Measurements from ENCODE around the gene RACGAP1.

Gene RACGAP1

GRCh38 chr12:50025187-50026059 is at the start of gene RACGAP1:
Gene RACGAP1, minus strand, starts transcription at chr12:50025494. Its CDS starts 8,779 bp downstream, at chr12:50016715.
- peak; percentile 99 for DNase-seq

DNA sequence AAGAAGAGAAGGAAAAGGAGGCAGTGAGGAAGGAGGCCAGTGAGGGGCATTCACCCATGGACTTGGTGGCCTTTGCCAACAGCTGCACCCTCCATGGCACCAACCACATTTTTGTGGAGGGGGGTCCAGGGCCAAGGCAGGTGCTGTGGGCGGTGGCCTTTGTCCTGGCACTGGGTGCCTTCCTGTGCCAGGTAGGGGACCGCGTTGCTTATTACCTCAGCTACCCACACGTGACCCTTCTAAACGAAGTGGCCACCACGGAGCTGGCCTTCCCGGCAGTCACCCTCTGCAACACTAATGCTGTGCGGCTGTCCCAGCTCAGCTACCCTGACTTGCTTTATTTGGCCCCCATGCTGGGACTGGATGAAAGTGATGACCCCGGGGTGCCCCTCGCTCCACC is 48.4 kb upstream of the RACGAP1 start:
- DNase-seq = no peak

GRCh38 chr12:50073206-50073605 is 47.9 kb upstream of the RACGAP1 start:
- no peak for DNase-seq

- DNase-seq = no peak
These were observed 47.1 kb upstream of the RACGAP1 start for GRCh38 chr12:50072198-50072907.

- peak; percentile 84 for DNase-seq
These were observed 45.2 kb upstream of the RACGAP1 start for GRCh38 chr12:50070314-50071060.

DNA sequence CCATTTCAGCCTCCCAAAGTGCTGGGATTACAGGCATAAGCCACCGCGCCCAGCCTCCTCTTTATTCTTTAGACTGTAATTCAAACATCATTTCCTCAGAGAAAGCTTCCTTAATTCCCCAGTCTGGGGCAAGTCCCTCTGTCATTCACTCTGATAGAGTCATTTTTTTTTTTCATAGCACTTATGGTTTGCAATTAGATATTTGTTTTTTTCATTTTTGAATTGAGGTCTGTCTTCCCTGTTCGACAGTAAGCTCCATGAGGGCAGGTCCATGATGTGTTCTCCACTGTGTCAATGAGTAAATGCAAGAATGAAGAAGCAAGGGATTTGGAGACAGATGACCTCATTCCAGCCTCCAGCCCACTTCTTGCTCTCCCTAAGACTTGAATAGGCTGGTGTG is 44.2 kb upstream of the RACGAP1 start:
- no peak for DNase-seq

GRCh38 chr12:50069069-50069468 is 43.8 kb upstream of the RACGAP1 start:
- DNase-seq = no peak

GRCh38 chr12:50066402-50066801 is 41.1 kb upstream of the RACGAP1 start:
- peak; percentile 91 for DNase-seq

DNA sequence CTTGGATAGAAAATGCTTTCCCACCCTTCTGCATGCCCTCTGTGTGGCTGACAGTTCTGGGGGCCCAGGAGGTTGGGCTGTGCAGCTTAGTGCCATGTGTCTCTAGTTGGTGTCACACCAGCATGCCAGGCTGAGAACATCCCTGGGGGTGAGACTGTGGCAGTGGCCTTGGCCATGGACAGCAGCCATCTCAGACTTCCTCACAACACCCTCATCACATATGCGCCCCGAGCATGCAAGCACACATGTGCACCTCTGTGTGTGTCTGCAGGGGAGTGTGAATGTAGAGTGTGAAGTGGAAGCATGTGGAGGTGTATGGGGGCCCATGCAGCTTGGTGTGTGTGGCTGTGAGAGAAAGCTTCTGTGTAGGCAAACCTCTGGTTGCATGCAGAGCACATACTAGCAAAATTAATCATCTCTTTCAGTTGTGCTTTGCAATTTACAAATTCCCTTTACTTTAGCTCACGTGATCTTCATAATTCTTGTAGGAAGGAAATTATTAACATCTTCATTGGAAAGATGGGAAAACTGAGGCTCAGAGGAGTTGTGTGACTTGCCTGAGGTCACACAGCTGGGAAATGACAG is 40.5 kb upstream of the RACGAP1 start:
- DNase-seq = peak; percentile 24

DNA sequence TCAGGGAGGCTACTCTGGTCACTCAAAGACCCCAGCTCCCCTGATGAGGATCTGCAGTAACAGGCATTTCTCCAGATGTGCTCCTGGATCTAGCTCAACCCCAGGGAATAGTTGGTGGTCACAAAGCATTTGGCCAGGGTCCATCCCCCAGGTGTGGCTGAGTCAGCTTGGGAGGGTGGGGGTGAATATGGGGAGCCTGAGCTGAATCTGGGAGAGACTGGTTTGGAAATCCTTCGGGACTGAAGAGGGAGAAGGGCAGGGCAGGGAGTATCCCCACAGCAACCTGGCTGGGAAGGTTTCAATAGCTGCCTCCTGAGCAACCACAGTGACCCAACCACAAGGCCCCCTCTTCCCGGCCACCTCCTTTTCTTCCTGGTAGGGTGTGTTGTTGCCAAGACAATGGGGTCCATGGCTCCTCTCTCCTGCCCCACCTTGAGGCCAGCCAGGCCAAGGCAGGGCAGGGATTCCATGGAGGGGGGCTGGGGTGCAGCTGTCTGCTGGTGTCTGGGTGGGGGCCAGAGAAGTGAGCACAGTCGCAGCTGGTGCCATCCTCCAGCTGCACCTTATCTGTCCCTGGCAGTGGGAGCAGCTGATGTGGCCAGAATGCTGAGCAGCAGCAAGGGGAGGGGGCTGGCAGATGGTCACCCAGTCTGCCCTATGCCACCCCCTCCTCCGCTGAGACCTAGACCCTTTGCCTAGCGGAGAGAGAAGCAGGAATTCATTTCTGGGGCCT is 37.6 kb upstream of the RACGAP1 start:
- DNase-seq = peak; percentile 66

- peak; percentile 83 for DNase-seq
These were observed 36.8 kb upstream of the RACGAP1 start for GRCh38 chr12:50061946-50062686.

DNA sequence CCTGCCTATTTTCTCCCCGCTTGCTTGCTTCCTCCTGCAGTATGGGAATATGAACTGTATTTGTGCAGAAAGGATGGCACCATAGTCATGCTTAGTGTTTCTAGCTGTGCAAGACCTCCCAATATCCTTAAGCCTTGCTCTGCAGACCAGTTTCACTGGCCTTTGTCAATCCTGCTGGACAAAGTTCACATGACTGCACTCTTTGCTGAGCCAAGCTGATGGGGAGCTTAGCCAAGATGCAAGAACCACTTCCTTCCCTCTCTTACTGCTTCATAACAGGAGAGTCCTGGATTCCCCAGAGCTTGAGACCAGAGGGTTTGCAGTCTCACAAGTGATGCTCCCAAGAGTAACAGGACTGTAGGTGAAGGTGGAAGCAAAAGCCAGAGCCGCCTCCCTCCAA is 35.9 kb upstream of the RACGAP1 start:
- no peak for DNase-seq

DNA sequence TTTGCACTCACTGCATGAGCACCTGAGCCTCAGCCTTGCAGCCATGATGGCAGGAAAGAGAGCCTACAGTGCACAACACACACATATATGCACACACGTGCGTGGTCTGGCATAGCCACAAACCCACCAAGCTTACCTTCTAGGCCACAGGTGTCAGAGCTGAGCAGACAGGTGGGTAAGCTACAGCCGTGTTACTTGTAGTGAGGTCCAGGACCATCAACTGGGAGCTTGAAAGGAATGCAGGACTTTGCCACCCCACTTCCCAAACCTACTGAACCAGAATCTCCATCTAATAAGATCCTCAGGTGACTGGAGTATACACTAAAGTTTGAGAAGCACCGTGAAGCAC is 34.8 kb upstream of the RACGAP1 start:
- DNase-seq = no peak

- DNase-seq = peak; percentile 48
These were observed 34.3 kb upstream of the RACGAP1 start for GRCh38 chr12:50059440-50060119.

- DNase-seq = no peak
These were observed 33.5 kb upstream of the RACGAP1 start for GRCh38 chr12:50058743-50059312.

GRCh38 chr12:50057896-50058670 is 32.8 kb upstream of the RACGAP1 start:
- no peak for DNase-seq

DNA sequence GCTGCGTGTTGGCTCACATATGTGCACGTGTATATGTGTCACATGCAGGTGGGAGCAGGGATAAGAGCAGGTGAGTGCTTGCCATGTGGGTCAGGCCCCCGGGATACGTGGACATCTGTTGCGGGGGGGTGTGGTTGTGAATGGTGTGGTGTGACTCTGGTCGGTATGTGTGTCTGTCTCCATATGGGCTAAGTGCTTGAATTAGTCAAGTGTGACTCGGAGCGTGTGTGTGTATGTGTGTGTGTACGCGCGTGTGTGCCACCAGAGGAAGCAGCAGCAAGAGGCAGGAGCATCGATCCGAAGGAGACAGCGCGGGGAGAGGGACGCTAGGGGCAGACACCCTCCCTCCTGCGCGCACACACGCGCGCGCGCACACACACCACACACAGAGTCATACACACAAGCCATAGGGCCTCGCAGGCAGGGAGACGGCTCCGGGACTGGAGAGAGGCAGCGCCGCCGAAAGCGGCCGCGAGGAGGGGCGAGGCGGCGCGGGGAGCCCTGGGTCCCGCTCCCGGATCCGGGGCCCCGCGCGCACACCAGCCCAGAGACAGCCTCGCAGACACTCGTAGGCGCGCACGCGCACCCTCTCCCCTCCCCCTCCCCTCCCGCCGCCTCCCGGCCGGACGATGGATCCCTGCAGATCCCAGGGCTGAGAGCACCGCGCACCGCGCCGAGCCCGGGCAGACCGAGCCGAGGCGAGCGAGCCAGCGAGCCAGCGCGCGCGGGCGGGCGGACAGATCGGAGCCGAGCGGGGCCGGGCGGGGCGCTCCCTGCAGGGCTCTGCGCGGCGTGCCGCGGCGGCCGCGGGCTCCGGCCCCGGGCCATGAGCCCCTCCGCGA is 31.9 kb upstream of the RACGAP1 start, which contains the start of gene ASIC1:
Gene ASIC1, plus strand, starts transcription at position 597 of the 842 bp plus-strand sequence. CDS start 1,171 bp downstream, outside the sequence.
- DNase-seq = peak; percentile 60

- DNase-seq = no peak
These were observed 31.3 kb upstream of the RACGAP1 start for GRCh38 chr12:50056639-50056976.

Measured in fibroblast of upper back skin (primary cell).